Stimulated activated naive CD8-positive, alpha-beta T cell treated with anti-CD3 and anti-CD28 coated beads, Interleukin-15, Interleukin-2, amounts not matched to agents 100 ng/mL and 50 ng/mL, for 24 hours (primary cell): ENCODE data around the gene SNRPB.

Experiments used
- H3K27ac Mint-ChIP-seq: one replicate; pipeline ENCODE4 v1.8.0; 2021; ENCODE audit warnings: mild to moderate bottlenecking, mixed read lengths
- H3K27me3 Mint-ChIP-seq: one replicate; pipeline ENCODE4 v1.8.0; 2021; ENCODE audit warnings: mixed read lengths
- H3K36me3 Mint-ChIP-seq: one replicate; pipeline ENCODE4 v1.8.0; 2021; ENCODE audit warnings: low read depth, mixed read lengths
- H3K4me1 Mint-ChIP-seq: one replicate; pipeline ENCODE4 v1.8.0; 2021; ENCODE audit warnings: low read depth, mixed read lengths
- H3K4me3 Mint-ChIP-seq: one replicate; pipeline ENCODE4 v1.8.0; 2021; ENCODE audit warnings: mild to moderate bottlenecking, mixed read lengths
- H3K9me3 Mint-ChIP-seq: one replicate; pipeline ENCODE4 v1.8.0; 2021; ENCODE audit warnings: mixed read lengths

SNRPB gene

DNA sequence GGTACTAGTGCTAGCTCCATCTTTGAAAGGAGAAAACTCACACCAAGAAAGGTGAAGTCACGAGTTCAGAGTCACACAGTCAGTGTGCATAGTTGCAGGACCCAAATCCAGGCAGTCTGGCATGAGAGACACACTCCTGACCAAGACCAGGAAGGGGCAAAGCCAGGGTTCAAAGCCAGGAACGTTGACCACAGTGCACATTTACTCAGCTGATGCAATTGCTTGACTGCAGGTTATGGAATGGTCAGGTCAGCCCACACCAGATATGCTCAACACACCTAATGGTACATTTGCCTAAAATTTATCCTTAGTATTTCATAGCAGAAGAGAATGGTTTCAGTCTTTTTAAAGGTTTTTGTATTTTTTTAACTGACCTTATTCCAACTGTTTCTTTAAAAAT is 52.2 kb downstream of the SNRPB start:
- H3K27ac Mint-ChIP-seq: no peak overlapping the region
- H3K4me3 Mint-ChIP-seq: no peak overlapping the region
- no peaks in the 10 kb centered on the region for H3K4me1 Mint-ChIP-seq
- no peaks in the 10 kb centered on the region for H3K9me3 Mint-ChIP-seq
- peaks cover 27% of the 10 kb centered on the region for H3K27me3 Mint-ChIP-seq
- H3K36me3 Mint-ChIP-seq: no peaks in the 10 kb centered on the region

DNA sequence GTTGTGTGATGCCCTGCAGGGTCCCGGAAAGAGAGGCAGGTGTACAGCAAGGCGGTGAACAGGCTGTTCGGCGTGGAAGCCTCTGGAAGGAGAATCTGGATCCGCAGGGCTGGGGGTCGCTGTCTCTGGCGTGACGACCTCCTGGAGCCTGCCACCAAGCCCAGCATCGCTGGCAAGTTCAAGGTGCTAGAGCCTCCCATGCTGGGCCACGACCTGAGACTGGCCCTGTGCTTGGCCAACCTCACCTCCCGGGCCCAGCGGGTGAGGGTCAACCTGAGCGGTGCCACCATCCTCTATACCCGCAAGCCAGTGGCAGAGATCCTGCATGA is 53.4 kb downstream of the SNRPB start:
- H3K4me1 Mint-ChIP-seq: no peaks in the 10 kb centered on the region
- no peak overlapping the region for H3K27ac Mint-ChIP-seq

DNA sequence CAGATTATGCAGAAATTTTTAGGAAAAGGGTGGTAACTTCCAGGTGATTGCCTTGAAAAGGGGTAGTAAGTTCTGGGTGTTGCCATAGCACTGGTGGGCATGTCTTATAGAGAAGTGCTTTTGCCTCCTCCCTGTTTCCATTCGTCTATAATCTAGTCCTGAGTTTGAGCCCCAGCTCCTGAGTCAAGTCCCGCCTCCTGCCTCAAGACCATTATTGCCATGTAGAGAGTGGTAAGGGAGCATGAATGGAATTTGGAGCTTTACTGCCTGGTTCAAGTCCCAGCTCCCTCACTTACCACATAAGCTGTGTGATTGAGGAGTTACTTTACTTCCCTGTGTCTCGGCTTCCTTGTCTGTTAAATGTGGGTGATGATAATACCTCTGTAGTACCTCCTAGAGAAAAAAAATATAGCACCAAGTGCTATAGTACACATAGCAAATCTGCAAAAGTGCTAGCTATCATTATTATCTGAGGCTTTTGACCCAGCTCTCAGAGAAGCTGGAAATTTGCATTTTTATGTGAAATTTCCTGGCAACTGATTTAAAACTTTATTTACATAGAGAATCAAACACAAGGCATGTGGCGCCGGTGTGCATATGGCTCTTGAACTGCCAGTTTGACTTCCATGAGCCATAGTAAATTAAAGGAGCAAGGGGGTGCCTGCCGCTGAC is 53.9 kb downstream of the SNRPB start:
- Mint-ChIP-seq H3K9me3 (no peaks in the 10 kb centered on the region), H3K4me1 (no peaks in the 10 kb centered on the region), H3K36me3 (no peaks in the 10 kb centered on the region), H3K27me3 (peaks cover 38% of the 10 kb centered on the region), H3K4me3 (no peak overlapping the region), H3K27ac (no peak overlapping the region)

More for the DNA sequence above, 53.4 kb downstream of the SNRPB start:
- Mint-ChIP-seq H3K4me3 (no peak overlapping the region), H3K36me3 (no peaks in the 10 kb centered on the region), H3K27me3 (peaks cover 34% of the 10 kb centered on the region), H3K9me3 (no peaks in the 10 kb centered on the region)
